Liver (tissue), 3 donors: ENCODE measurements around the gene SLC7A4.

Source experiments
- ATF3 ChIP-seq: IDR thresholded peaks from 2 replicates; pipeline ENCODE4 v1.6.1; 2016; ENCODE audit warnings: antibody characterized with exemption
- CTCF ChIP-seq: fragments of 150-350 bp; IDR thresholded peaks from 2 replicates; pipeline ENCODE4 v1.5.1; 2017; ENCODE audit warnings: improper control_type of control experiment, low read depth, low read length; ENCODE audit not compliant: missing input control
- FOXA1 ChIP-seq: IDR thresholded peaks from 2 replicates; pipeline ENCODE4 v1.6.1; 2016; ENCODE audit warnings: antibody characterized with exemption
- HNF4G ChIP-seq: IDR thresholded peaks from 2 replicates; pipeline ENCODE4 v1.6.1; 2016; ENCODE audit warnings: antibody characterized with exemption
- JUND ChIP-seq, 2 donors: IDR thresholded peaks; 2 replicates each; pipeline ENCODE4 v1.6.1; 2016; ENCODE audit warnings: antibody characterized with exemption in 2 of 2
- RAD21 ChIP-seq, 2 donors: IDR thresholded peaks; 2 replicates each; pipeline ENCODE4 v1.6.1; 2016; ENCODE audit warnings: antibody characterized with exemption in 2 of 2, mild to moderate bottlenecking in 2 of 2
- REST ChIP-seq: IDR thresholded peaks from 2 replicates; pipeline ENCODE4 v1.6.1; 2016; ENCODE audit warnings: antibody characterized with exemption, mild to moderate bottlenecking
- RXRA ChIP-seq, 2 donors: IDR thresholded peaks; 2 replicates each; pipeline ENCODE4 v1.6.1; 2017 to 2018; ENCODE audit warnings: antibody characterized with exemption in 2 of 2, mild to moderate bottlenecking in 1 of 2
- TAF1 ChIP-seq: conservative IDR thresholded peaks from 2 replicates; pipeline ENCODE4 v1.6.1; 2016; ENCODE audit warnings: antibody characterized with exemption, mild to moderate bottlenecking
- YY1 ChIP-seq: IDR thresholded peaks from 2 replicates; pipeline ENCODE4 v1.6.1; 2016; ENCODE audit warnings: antibody characterized with exemption, mild to moderate bottlenecking
- donor health status: healthy.
- donor health status: healthy.

GRCh38 chr22:20994128-20994901 lies 38.0 kb downstream of the SLC7A4 start:
- TF ChIP-seq REST (no peak), CTCF (no peak), HNF4G (no peak), RAD21 (IDR thresholded peaks at IDR 0.05) (no peak), TAF1 (no peak), FOXA1 (no peak), ATF3 (no peak), YY1 (no peak), JUND (IDR thresholded peaks at IDR 0.05) (no peak), RXRA (IDR thresholded peaks at IDR 0.05) (no peak)
